Activated CD8-positive, alpha-beta memory T cell treated with anti-CD3 and anti-CD28 coated beads, Interleukin-2, amount 10 ng/mL, durations not matched to agents 7 days and 5 days (primary cell): ENCODE measurements around the gene SDK1. TPM values are rescaled to one million over a fixed set of nuclear protein-coding genes. Genes with fewer than 3 reads are reported as not detected.

Source experiments
- ATAC-seq: fragments of 150-1000 bp; cut with Tn5 transposase; one replicate; pipeline ENCODE4 v1.10.0; 2021; ENCODE audit warnings: moderate library complexity
- CTCF ChIA-PET: fragments of 350-600 bp; sonication (Branson Sonifier 250); formaldehyde crosslinking; loops from one replicate; lab custom pipeline; 2021; ENCODE audit warnings: antibody characterized with exemption; lab: Charles Lee
- DNase-seq: peaks from one replicate; pipeline ENCODE4 v3.0.0-alpha.2; 2020
- H3K27ac Mint-ChIP-seq: one replicate; pipeline ENCODE4 v1.8.0; 2021; ENCODE audit warnings: mild to moderate bottlenecking, mixed read lengths
- H3K27me3 Mint-ChIP-seq: one replicate; pipeline ENCODE4 v1.8.0; 2021; ENCODE audit warnings: mixed read lengths
- H3K36me3 Mint-ChIP-seq: one replicate; pipeline ENCODE4 v1.8.0; 2021; ENCODE audit warnings: mild to moderate bottlenecking, mixed read lengths
- H3K4me1 Mint-ChIP-seq: one replicate; pipeline ENCODE4 v1.8.0; 2021; ENCODE audit warnings: mixed read lengths
- H3K4me3 Mint-ChIP-seq: one replicate; pipeline ENCODE4 v1.8.0; 2021; ENCODE audit warnings: mild to moderate bottlenecking, moderate library complexity, mixed read lengths
- H3K9me3 Mint-ChIP-seq: one replicate; pipeline ENCODE4 v1.8.0; 2022; ENCODE audit warnings: low read depth, mixed read lengths
- total RNA-seq, 2 experiments: library from RNA; stranded (reverse); gene quantifications; one replicate each; pipeline ENCODE4 v1.2.3, GENCODE V29; 2021

SDK1 gene
- total RNA-seq, 2 experiments from 2014 or later: 0.05 to 0.06 TPM

DNA sequence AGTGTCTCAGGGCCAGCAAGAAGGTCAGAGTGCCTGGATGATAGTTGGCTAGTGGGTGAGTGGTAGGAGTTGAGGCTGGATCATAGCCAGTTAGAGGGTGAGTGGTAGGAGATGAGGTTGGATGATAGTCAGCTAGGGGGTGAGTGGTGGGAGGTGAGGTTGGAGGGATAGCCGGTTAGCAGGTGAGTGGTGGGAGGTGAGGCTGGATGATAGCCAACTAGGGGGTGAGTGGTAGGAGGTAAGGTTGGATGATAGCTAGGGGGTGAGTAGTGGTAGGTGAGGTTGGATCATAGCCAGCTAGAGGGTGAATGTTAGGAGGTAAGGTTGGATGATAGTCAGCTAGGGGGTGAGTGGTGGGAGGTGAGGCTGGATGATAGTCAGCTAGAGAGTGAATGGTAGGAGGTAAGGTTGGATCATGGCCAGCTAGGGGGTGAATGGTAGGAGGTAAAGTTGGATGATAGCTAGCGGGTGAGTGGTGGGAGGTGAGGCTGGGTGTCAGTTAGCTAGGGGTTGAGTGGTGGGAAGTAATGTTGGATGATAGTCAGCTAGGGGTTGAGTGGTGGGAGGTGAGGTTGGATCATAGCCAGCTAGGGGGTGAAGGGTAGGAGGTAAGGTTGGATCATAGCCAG, 226.6 kb downstream of the SDK1 start:
- no peaks in the 10 kb centered on the region for H3K4me1 Mint-ChIP-seq
- H3K9me3 Mint-ChIP-seq: no peaks in the 10 kb centered on the region
- H3K27ac Mint-ChIP-seq: no peak overlapping the region
- no peak for DNase-seq
- CTCF ChIA-PET: no interaction called here
- H3K27me3 Mint-ChIP-seq: peaks cover 2% of the 10 kb centered on the region
- H3K4me3 Mint-ChIP-seq: no peak overlapping the region
- H3K36me3 Mint-ChIP-seq: no peaks in the 10 kb centered on the region
- no peak for ATAC-seq

DNA sequence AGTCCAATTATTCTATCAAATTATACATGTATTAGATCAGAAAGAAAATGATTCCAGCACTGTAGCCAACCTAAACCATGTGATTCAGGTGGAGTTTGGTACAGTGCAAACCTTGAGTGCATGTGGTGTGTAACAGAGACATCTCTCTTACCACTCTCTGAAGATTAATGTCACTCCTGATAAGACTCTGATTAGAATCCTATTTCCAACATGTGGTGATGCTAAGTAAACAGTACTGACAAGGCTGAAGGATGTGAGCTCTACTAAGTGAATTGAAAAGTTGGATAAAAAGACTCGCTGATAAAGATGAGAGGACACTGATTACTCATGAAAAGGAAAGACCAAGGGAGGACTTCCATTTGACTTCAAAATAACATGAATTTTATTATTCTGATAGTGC, 232.0 kb downstream of the SDK1 start:
- CTCF ChIA-PET: no interaction called here
- peaks cover 9% of the 10 kb centered on the region for H3K27me3 Mint-ChIP-seq
- DNase-seq (no peak), ATAC-seq (no peak)
- no peaks in the 10 kb centered on the region for H3K9me3 Mint-ChIP-seq
- no peaks in the 10 kb centered on the region for H3K36me3 Mint-ChIP-seq
- H3K4me1 Mint-ChIP-seq: no peaks in the 10 kb centered on the region
- no peak overlapping the region for H3K27ac Mint-ChIP-seq
- no peak overlapping the region for H3K4me3 Mint-ChIP-seq

DNA sequence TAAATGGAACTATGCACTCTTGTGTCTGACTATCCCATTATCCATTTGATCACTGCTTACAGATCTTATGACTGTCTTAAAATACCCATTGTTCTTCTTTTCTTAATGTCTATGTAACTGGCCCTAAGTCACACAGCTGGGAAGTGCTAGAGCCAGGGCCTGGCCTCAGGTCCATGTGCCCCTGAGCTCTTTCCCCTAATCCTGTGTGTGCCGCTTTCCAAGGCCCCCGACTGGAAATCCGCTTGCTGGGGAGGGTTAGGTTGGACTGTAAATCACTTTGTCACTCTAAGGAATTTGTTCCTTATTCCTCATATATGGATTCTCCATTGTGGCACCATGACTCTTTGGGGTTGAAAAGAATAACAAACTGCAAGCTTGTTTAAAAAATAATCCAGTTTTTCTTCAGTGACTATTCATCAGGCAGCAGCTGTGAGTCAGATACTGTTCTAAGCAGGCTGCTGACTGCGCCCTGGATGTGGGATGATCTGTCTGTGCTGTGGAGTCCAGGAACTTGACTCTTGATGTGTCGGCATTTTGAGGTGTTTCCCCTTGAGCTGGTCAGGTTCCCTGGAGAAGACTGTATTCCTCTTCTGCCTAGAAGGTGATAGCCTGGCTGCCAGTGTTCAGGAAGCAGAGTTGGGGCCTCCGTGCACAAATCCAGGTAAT, 236.3 kb downstream of the SDK1 start:
- CTCF ChIA-PET: no interaction called here
- H3K9me3 Mint-ChIP-seq: no peaks in the 10 kb centered on the region
- H3K27me3 Mint-ChIP-seq: peaks cover 9% of the 10 kb centered on the region
- no peak for DNase-seq
- H3K4me1 Mint-ChIP-seq: no peaks in the 10 kb centered on the region
- no peak overlapping the region for H3K4me3 Mint-ChIP-seq
- H3K27ac Mint-ChIP-seq: no peak overlapping the region
- H3K36me3 Mint-ChIP-seq: no peaks in the 10 kb centered on the region
- no peak for ATAC-seq

DNA sequence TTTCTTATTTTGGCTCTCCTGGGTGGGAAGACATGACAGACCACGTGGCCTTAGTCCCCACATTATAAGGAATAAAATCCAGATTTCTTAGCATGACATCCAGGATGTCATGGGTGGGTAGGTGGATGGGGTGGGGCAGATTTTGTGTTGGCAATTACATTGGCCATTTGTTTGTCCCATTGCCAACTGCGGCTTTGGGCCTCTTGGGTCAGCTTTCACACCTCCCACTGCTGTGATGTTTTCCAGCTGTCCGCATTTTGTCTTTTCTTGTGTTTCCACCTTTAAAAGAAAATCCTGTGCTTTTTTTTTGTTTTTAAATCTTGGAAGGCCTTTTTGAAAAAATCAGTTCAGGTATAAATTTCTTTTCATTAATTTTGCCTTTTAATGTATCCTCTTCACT, 237.0 kb downstream of the SDK1 start:
- no peak overlapping the region for H3K27ac Mint-ChIP-seq
- no peak for DNase-seq
- no peaks in the 10 kb centered on the region for H3K9me3 Mint-ChIP-seq
- peaks cover 7% of the 10 kb centered on the region for H3K27me3 Mint-ChIP-seq
- H3K36me3 Mint-ChIP-seq: no peaks in the 10 kb centered on the region
- no peaks in the 10 kb centered on the region for H3K4me1 Mint-ChIP-seq
- no peak overlapping the region for H3K4me3 Mint-ChIP-seq
- ATAC-seq: no peak
- CTCF ChIA-PET: no interaction called here

DNA sequence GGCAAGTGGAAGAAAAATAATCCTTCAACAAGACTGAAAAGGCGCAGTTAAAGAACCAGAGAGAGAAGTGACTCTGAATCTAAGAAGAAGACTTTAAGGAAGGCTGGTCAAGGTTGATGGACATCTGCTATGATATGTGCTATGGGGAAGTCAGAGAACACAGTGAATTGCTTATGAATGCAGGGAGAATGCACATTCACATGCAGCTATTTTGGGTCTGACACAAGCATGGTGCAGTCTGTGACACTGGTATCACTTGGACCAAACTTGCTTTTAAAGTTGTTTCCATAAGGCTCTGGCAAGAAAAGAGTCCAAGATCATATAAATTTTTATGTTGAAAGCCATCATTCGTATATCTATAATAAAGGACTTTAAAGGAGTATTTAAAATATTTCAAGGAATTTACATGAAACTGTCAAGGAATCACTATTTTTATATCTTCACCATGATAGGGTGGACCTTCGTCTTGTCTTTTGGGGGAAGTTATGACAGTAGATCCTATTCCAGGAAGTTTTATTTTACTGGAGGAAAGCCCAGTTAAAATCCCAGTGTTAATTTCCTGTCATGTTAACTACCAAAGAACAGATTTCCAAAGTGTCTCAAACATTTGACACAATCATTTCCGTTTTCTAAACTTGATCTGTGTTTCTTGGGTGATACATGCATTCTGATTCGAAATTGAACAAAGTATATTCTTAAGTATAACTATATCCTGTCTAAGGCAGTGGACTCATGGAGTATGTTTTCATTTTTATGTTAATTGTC, 239.6 kb downstream of the SDK1 start:
- H3K27me3 Mint-ChIP-seq: no peaks in the 10 kb centered on the region
- ATAC-seq (no peak), DNase-seq (no peak)
- no peak overlapping the region for H3K27ac Mint-ChIP-seq
- no peaks in the 10 kb centered on the region for H3K4me1 Mint-ChIP-seq
- H3K4me3 Mint-ChIP-seq: no peak overlapping the region
- H3K9me3 Mint-ChIP-seq: no peaks in the 10 kb centered on the region
- no peaks in the 10 kb centered on the region for H3K36me3 Mint-ChIP-seq
- CTCF ChIA-PET: no interaction called here

DNA sequence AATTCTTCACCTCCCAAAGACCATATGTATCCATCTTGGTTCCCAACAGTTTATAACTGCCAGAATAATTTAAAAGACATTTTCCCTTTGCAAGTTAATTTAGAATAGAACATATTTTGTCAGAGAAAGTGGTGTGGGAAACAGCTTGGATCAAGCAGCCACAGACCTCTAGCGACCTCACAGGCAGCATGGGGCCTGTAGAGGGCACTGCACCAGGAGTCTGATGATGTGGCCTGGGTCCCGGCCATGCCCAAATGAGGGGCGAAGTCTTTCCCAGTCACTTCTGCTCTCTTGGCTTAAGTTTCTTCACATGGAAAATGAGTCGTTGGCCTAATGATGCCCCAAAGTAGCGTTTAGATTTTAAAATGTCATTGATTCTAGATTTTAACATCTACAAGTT, 243.2 kb downstream of the SDK1 start:
- H3K9me3 Mint-ChIP-seq: no peaks in the 10 kb centered on the region
- DNase-seq (no peak), ATAC-seq (no peak)
- H3K36me3 Mint-ChIP-seq: no peaks in the 10 kb centered on the region
- H3K4me3 Mint-ChIP-seq: no peak overlapping the region
- no peaks in the 10 kb centered on the region for H3K4me1 Mint-ChIP-seq
- CTCF ChIA-PET: no interaction called here
- H3K27ac Mint-ChIP-seq: no peak overlapping the region
- H3K27me3 Mint-ChIP-seq: peaks cover 12% of the 10 kb centered on the region

DNA sequence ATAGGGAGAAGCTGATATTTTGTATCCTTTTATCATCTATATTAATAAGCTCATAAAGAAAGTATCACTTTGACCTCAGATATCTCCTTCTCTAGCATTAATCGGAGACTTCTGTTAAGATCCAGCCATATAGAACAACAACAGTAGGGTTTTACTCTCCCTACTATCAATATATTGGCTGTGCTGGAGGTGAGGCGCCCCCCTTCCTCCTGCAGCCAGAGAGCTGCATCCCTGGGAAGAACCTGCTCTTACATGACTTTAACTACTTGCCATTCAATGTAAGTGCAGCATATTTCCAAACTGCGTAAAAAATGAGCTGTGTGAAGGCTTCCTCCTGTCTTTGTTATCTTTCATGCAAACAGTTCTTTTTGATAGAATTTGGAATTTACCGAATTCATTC, 247.8 kb downstream of the SDK1 start:
- Mint-ChIP-seq H3K27ac (no peak overlapping the region), H3K27me3 (peaks cover 16% of the 10 kb centered on the region), H3K4me3 (no peak overlapping the region), H3K4me1 (no peaks in the 10 kb centered on the region), H3K9me3 (no peaks in the 10 kb centered on the region), H3K36me3 (no peaks in the 10 kb centered on the region)
- ATAC-seq: no peak
- CTCF ChIA-PET: no interaction called here
- no peak for DNase-seq

DNA sequence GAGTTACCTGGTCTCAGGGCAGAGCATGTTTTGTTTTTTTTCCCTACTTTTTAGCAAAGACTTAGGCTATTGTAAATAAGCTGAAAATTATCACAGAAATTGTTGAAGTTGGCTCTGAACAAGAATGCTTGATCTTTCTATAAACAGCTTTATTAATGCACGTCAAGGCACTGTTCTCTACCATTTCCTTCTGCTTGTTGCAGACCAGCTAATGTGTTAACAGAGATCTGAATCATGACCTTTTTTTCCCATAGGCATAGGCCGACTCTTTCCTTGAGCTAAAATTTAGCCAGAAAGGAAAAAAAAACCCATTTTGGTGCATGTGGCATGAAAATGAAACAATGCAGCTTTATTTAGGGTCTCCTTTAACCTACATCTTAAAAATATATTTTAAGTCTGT, 248.5 kb downstream of the SDK1 start:
- DNase-seq: no peak
- H3K27ac Mint-ChIP-seq: no peak overlapping the region
- H3K9me3 Mint-ChIP-seq: no peaks in the 10 kb centered on the region
- CTCF ChIA-PET: no interaction called here
- ATAC-seq: no peak
- no peaks in the 10 kb centered on the region for H3K4me1 Mint-ChIP-seq
- no peaks in the 10 kb centered on the region for H3K36me3 Mint-ChIP-seq
- no peak overlapping the region for H3K4me3 Mint-ChIP-seq
- peaks cover 19% of the 10 kb centered on the region for H3K27me3 Mint-ChIP-seq

DNA sequence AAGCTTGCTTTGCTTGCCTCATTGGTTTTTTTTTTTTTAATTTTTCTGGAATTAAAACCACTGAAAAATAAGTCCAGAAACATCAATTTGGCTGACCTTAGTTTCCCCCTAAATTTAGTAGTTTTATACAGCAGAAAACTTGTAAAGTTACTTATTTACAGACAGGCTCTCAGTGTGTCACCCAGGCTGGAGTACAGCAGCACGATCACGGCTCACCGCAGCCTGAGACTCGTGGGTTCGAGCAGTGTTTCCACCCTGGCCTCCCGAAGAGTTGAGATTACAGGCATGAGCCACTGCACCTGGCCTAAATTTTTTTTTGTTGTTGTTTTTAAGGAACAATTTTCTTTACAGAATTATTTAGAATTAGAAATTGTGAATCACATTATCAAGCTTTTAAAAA, 250.5 kb downstream of the SDK1 start:
- Mint-ChIP-seq H3K9me3 (no peaks in the 10 kb centered on the region), H3K36me3 (no peaks in the 10 kb centered on the region), H3K27ac (no peak overlapping the region), H3K4me1 (no peaks in the 10 kb centered on the region), H3K27me3 (peaks cover 27% of the 10 kb centered on the region), H3K4me3 (no peak overlapping the region)
- ATAC-seq: no peak
- CTCF ChIA-PET: interaction anchor here (0.6 kb wide), 1 partner anchor 262 kb away, joined by 4 read pairs; no protein-coding TSS in a partner anchor
- no peak for DNase-seq

DNA sequence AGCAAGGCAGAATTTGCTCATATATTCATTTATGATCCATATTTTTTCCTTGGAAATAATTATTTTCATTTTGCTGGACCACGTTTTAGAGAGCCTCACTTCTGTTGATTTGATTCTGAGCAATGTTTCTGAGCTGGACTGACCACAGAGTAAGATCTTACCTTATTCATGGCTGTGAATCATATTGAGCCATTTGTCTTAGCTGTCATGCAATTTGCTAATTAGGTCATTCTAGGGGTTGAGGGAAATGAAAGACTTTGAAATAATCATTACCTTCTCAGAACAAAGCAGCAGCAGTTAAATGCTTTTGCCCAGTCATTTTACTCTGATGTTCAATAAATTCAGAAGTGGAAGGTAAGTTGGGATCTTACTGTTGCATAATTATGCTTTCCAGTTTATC, 251.4 kb downstream of the SDK1 start:
- Mint-ChIP-seq H3K4me1 (no peaks in the 10 kb centered on the region), H3K27ac (no peak overlapping the region), H3K36me3 (no peaks in the 10 kb centered on the region), H3K27me3 (peaks cover 25% of the 10 kb centered on the region), H3K9me3 (no peaks in the 10 kb centered on the region), H3K4me3 (no peak overlapping the region)
- DNase-seq (no peak), ATAC-seq (no peak)
- CTCF ChIA-PET: no interaction called here

DNA sequence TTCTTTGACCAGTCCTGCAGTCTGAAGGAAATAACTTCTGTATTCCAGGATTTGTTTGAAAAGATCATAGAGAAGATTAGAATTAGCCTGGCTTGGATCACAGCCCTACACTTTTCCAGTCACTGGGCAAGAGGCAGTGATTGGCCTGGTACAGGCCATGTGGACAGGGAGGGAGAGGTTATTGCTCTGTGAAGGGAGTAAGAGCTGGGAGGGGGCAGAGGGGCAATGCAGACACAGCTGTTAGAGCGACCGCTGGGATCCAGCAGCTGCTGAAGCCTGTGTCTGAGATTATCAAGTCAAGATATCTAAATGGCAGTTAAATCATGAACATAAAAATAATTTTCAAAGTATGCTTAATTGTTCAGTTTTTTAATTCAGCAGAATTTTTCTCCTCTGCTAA, 257.3 kb downstream of the SDK1 start:
- no peak for ATAC-seq
- CTCF ChIA-PET: no interaction called here
- H3K36me3 Mint-ChIP-seq: no peaks in the 10 kb centered on the region
- no peak overlapping the region for H3K4me3 Mint-ChIP-seq
- DNase-seq: no peak
- peaks cover 19% of the 10 kb centered on the region for H3K27me3 Mint-ChIP-seq
- no peaks in the 10 kb centered on the region for H3K9me3 Mint-ChIP-seq
- no peak overlapping the region for H3K27ac Mint-ChIP-seq
- no peaks in the 10 kb centered on the region for H3K4me1 Mint-ChIP-seq

DNA sequence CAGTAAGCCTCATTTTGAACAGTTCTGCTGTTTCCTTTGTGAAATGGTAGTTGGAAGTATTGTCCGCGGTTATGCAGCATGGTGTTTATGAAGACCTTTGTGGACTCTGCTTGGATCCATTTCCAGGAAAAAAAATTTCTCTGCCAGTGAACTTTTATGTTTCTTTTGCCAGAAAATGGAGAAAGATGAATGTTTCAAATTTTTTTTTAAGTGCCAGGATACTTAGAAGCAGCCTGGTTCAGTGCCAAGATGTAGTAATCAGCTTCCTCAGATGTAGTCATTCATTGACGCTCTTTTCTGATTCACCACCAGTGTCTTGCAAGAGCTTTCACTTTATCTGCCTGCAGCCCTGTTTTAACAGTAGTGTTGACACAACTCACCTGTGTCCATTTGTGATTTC, 258.2 kb downstream of the SDK1 start:
- H3K27ac Mint-ChIP-seq: no peak overlapping the region
- H3K27me3 Mint-ChIP-seq: peaks cover 16% of the 10 kb centered on the region
- ATAC-seq (no peak), DNase-seq (no peak)
- no peak overlapping the region for H3K4me3 Mint-ChIP-seq
- H3K4me1 Mint-ChIP-seq: no peaks in the 10 kb centered on the region
- no peaks in the 10 kb centered on the region for H3K9me3 Mint-ChIP-seq
- no peaks in the 10 kb centered on the region for H3K36me3 Mint-ChIP-seq
- CTCF ChIA-PET: no interaction called here

DNA sequence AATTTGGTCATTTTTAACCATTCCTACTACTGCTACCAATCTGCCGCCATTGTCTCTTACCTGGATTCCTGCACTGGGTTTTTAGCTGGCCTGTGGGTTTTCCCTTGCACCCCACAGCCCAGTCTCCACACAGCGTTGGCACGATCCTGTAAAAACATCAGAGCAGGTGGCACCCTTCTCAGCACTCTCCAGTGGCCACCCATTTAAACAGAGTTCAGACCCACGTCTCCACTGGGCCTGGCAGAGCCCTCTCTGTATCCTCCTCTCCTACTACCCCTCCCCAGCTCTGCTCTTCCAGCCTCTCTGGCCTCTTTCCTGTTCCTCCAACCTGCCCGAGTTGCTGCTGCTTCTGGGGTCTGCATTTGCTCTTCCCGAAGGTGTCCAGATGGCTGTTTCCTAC, 259.4 kb downstream of the SDK1 start:
- DNase-seq: no peak
- H3K27me3 Mint-ChIP-seq: peaks cover 13% of the 10 kb centered on the region
- ATAC-seq: no peak
- no peaks in the 10 kb centered on the region for H3K9me3 Mint-ChIP-seq
- H3K27ac Mint-ChIP-seq: no peak overlapping the region
- H3K36me3 Mint-ChIP-seq: no peaks in the 10 kb centered on the region
- CTCF ChIA-PET: no interaction called here
- no peak overlapping the region for H3K4me3 Mint-ChIP-seq
- peaks cover 4% of the 10 kb centered on the region for H3K4me1 Mint-ChIP-seq

DNA sequence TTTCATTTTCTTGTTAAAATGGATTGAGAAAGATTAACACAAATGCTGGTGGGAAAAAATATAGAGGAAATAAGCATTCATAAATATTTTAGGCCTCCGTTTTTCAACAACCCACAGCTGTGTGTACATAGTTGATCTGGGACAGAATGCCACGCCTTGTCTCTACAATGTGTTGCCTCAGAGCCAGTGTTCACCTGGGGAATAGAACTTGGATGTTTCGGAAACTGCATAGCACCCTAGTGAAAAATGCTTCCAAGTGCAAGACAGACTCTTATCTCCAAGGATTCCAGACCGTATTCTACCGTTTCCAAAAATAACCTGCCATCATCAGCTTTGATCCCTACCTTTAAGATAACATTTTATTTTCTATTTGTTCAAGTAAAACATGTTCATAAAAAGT, 260.9 kb downstream of the SDK1 start:
- ATAC-seq (no peak), DNase-seq (no peak)
- Mint-ChIP-seq H3K27me3 (peaks cover 8% of the 10 kb centered on the region), H3K4me1 (peaks cover 4% of the 10 kb centered on the region), H3K4me3 (no peak overlapping the region), H3K27ac (no peak overlapping the region), H3K9me3 (no peaks in the 10 kb centered on the region), H3K36me3 (no peaks in the 10 kb centered on the region)
- CTCF ChIA-PET: no interaction called here
